ENCODE measurements around the gene MYOZ1. TPM values are rescaled to one million over a fixed set of nuclear protein-coding genes. Genes with fewer than 3 reads are reported as not detected.

Gene MYOZ1
- total RNA-seq, 2 experiments from 2014 or later, result not detected

DNA sequence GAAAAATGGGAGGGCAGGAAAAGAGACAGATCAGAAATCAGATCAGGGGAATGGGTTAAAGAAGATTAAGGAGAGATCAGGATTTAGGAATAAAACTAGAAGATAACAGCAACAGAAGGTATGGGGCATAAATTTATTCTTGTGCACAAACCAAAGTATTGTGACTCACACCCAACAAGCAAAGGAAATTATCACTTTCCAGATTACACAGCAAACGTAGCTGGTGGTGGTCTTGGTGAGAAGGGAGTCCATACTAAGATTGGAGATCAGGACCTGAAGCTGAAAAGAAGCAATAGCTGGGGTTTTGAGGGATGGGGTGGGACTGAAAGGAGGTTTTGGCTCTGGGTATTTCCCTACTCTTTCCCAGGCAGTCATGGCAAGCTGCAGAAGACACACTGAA is 3.5 kb upstream of the MYOZ1 start:
- ChIA-PET CTCF (interaction anchor here (0.8 to 12.0 kb wide), 20 partner anchors 9 to 381 kb away, joined by 3 to 152 read pairs (median 8); partner anchors contain the start of gene USP54), POLR2A (interaction anchor here (2.0 kb wide), 1 partner anchor 115 kb away, joined by 6 read pairs; no protein-coding TSS in a partner anchor)
- Mint-ChIP-seq H3K4me1 (ENCODE audit: low read depth) (peaks cover 22% of the 10 kb centered on the region), H3K27me3 (ENCODE audit: low read depth) (peaks cover 19% of the 10 kb centered on the region), H3K36me3 (ENCODE audit: low read depth) (no peaks in the 10 kb centered on the region), H3K9me3 (ENCODE audit: insufficient read depth) (no peaks in the 10 kb centered on the region), H3K27ac (no peak overlapping the region), H3K4me3 (no peak overlapping the region)
- ATAC-seq (no peak), DNase-seq (no peak)

GRCh38 chr10:73644015-73644743 is 2.9 kb upstream of the MYOZ1 start:
- no peak overlapping the region for H3K4me3 Mint-ChIP-seq

GRCh38 chr10:73643362-73643761 is 2.1 kb upstream of the MYOZ1 start:
- no peaks in the 10 kb centered on the region for H3K9me3 Mint-ChIP-seq (ENCODE audit: insufficient read depth)
- peak overlapping the region; percentile 29 for H3K27ac Mint-ChIP-seq
- peaks cover 16% of the 10 kb centered on the region for H3K27me3 Mint-ChIP-seq (ENCODE audit: low read depth)
- no peak for ATAC-seq
- H3K36me3 Mint-ChIP-seq (ENCODE audit: low read depth), result no peaks in the 10 kb centered on the region
- CTCF ChIA-PET, result interaction anchor here (0.6 to 12.0 kb wide), 50 partner anchors 8 to 396 kb away, joined by 3 to 152 read pairs (median 5); partner anchors contain the start of genes CFAP70, DNAJC9, PPP3CB and USP54
- peaks cover 22% of the 10 kb centered on the region for H3K4me1 Mint-ChIP-seq (ENCODE audit: low read depth)
- no peak overlapping the region for H3K4me3 Mint-ChIP-seq
- POLR2A ChIA-PET, result interaction anchor here (1.3 to 2.0 kb wide), 3 partner anchors 114 to 397 kb away, joined by 3 to 6 read pairs (median 4); partner anchors contain the start of gene DNAJC9
- DNase-seq, result no peak

More at GRCh38 chr10:73644015-73644743, 2.9 kb upstream of the MYOZ1 start:
- DNase-seq (peak; percentile 64), ATAC-seq (peak; percentile 66)
- peaks cover 22% of the 10 kb centered on the region for H3K4me1 Mint-ChIP-seq (ENCODE audit: low read depth)
- no peaks in the 10 kb centered on the region for H3K36me3 Mint-ChIP-seq (ENCODE audit: low read depth)
- H3K27ac Mint-ChIP-seq, result peak overlapping the region; percentile 59
- H3K9me3 Mint-ChIP-seq (ENCODE audit: insufficient read depth), result no peaks in the 10 kb centered on the region
- ChIA-PET CTCF (interaction anchor here (0.6 to 12.0 kb wide), 48 partner anchors 9 to 397 kb away, joined by 3 to 152 read pairs (median 5); partner anchors contain the start of genes CFAP70, DNAJC9, PPP3CB and USP54), POLR2A (interaction anchor here (0.5 to 2.0 kb wide), 3 partner anchors 114 to 397 kb away, joined by 3 to 6 read pairs (median 4); partner anchors contain the start of gene DNAJC9)
- peaks cover 16% of the 10 kb centered on the region for H3K27me3 Mint-ChIP-seq (ENCODE audit: low read depth)

- Mint-ChIP-seq H3K4me1 (ENCODE audit: low read depth) (peaks cover 13% of the 10 kb centered on the region), H3K4me3 (no peak overlapping the region), H3K27ac (no peak overlapping the region), H3K27me3 (ENCODE audit: low read depth) (peaks cover 11% of the 10 kb centered on the region), H3K36me3 (ENCODE audit: low read depth) (no peaks in the 10 kb centered on the region), H3K9me3 (ENCODE audit: insufficient read depth) (no peaks in the 10 kb centered on the region)
- CTCF ChIA-PET, result interaction anchor here (1.0 kb wide), 1 partner anchor 109 kb away, joined by 3 read pairs; no protein-coding TSS in a partner anchor
- POLR2A ChIA-PET, result no interaction called here
- no peak for DNase-seq
- no peak for ATAC-seq
Observed at GRCh38 chr10:73639286-73639685, 2.0 kb downstream of the MYOZ1 start.

- no peak overlapping the region for H3K27ac Mint-ChIP-seq
- no peaks in the 10 kb centered on the region for H3K36me3 Mint-ChIP-seq (ENCODE audit: low read depth)
- H3K27me3 Mint-ChIP-seq (ENCODE audit: low read depth), result peaks cover 6% of the 10 kb centered on the region
- no peak overlapping the region for H3K4me3 Mint-ChIP-seq
- DNase-seq (no peak), ATAC-seq (no peak)
- CTCF ChIA-PET, result interaction anchor here (1.9 kb wide), 1 partner anchor 8 kb away, joined by 12 read pairs; no protein-coding TSS in a partner anchor
- POLR2A ChIA-PET, result no interaction called here
- H3K4me1 Mint-ChIP-seq (ENCODE audit: low read depth), result no peaks in the 10 kb centered on the region
- H3K9me3 Mint-ChIP-seq (ENCODE audit: insufficient read depth), result no peaks in the 10 kb centered on the region
Observed at GRCh38 chr10:73635781-73636180, 5.5 kb downstream of the MYOZ1 start.

DNA sequence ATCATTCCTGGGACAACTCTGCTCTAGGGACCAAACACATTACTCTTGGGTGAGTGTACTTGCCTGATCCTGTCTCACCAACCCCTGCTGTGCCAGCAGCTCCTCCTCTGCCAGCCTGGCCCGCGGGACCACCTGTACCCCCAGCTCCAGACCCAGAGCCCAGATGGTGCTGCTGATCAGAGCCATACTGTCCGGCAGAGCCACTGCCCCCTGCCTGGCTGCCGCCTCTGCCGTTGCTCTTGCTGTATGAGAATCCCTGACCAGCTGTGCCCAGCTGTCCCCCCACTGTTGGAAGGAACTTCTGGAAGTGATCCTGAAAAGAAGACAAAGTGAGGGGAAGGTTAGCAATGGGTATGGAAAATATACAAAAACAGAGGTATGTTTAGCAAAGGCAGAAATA is 6.9 kb downstream of the MYOZ1 start:
- ChIA-PET POLR2A (no interaction called here), CTCF (interaction anchor here (1.9 kb wide), 1 partner anchor 10 kb away, joined by 12 read pairs; no protein-coding TSS in a partner anchor)
- H3K4me1 Mint-ChIP-seq (ENCODE audit: low read depth), result no peaks in the 10 kb centered on the region
- no peak for ATAC-seq
- no peak overlapping the region for H3K4me3 Mint-ChIP-seq
- H3K27me3 Mint-ChIP-seq (ENCODE audit: low read depth), result peaks cover 5% of the 10 kb centered on the region
- no peaks in the 10 kb centered on the region for H3K36me3 Mint-ChIP-seq (ENCODE audit: low read depth)
- no peak for DNase-seq
- no peak overlapping the region for H3K27ac Mint-ChIP-seq
- no peaks in the 10 kb centered on the region for H3K9me3 Mint-ChIP-seq (ENCODE audit: insufficient read depth)

DNA sequence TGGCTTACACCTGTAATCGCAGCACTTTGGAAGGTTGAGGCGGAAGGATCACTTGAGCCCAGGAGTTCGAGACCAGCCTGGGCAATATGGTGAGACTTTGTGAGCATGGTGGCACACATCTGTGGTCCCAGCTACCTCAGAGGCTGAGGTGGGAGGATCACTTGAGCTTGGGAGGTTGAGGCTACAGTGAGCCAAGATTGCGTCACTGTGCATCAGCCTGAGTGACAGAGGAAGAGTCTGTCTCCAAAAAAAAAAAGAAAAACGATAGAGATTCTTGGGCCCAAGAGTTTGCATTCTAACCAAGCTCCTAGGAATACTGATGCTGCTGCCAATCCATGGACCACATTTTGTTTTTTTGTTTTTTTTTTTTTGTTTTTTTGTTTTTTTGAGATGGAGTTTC is 12.1 kb downstream of the MYOZ1 start:
- ChIA-PET POLR2A (no interaction called here), CTCF (interaction anchor here (1.0 to 3.9 kb wide), 2 partner anchors 14 to 100 kb away, joined by 3 to 20 read pairs; no protein-coding TSS in a partner anchor)
- ATAC-seq (no peak), DNase-seq (no peak)
- no peaks in the 10 kb centered on the region for H3K9me3 Mint-ChIP-seq (ENCODE audit: insufficient read depth)
- peaks cover 3% of the 10 kb centered on the region for H3K36me3 Mint-ChIP-seq (ENCODE audit: low read depth)
- H3K27ac Mint-ChIP-seq, result no peak overlapping the region
- no peaks in the 10 kb centered on the region for H3K27me3 Mint-ChIP-seq (ENCODE audit: low read depth)
- H3K4me1 Mint-ChIP-seq (ENCODE audit: low read depth), result peaks cover 26% of the 10 kb centered on the region
- H3K4me3 Mint-ChIP-seq, result no peak overlapping the region

- ChIA-PET POLR2A (no interaction called here), CTCF (interaction anchor here (1.0 to 3.9 kb wide), 3 partner anchors 15 to 114 kb away, joined by 3 to 20 read pairs (median 3); no protein-coding TSS in a partner anchor)
- Mint-ChIP-seq H3K9me3 (ENCODE audit: insufficient read depth) (no peaks in the 10 kb centered on the region), H3K27me3 (ENCODE audit: low read depth) (no peaks in the 10 kb centered on the region), H3K4me3 (no peak overlapping the region), H3K27ac (no peak overlapping the region), H3K4me1 (ENCODE audit: low read depth) (peaks cover 26% of the 10 kb centered on the region), H3K36me3 (ENCODE audit: low read depth) (peaks cover 3% of the 10 kb centered on the region)
- no peak for DNase-seq
- ATAC-seq, result no peak
Observed at GRCh38 chr10:73628405-73628804, 12.9 kb downstream of the MYOZ1 start.

- no peak overlapping the region for H3K27ac Mint-ChIP-seq
- H3K9me3 Mint-ChIP-seq (ENCODE audit: insufficient read depth), result no peaks in the 10 kb centered on the region
- peak overlapping the region; percentile 88 for H3K4me3 Mint-ChIP-seq
- peaks cover 26% of the 10 kb centered on the region for H3K4me1 Mint-ChIP-seq (ENCODE audit: low read depth)
- DNase-seq (no peak), ATAC-seq (no peak)
- ChIA-PET CTCF (interaction anchor here (1.0 to 3.9 kb wide), 3 partner anchors 16 to 364 kb away, joined by 3 to 20 read pairs (median 3); no protein-coding TSS in a partner anchor), POLR2A (interaction anchor here (0.7 kb wide), 1 partner anchor 380 kb away, joined by 7 read pairs; no protein-coding TSS in a partner anchor)
- H3K36me3 Mint-ChIP-seq (ENCODE audit: low read depth), result peaks cover 3% of the 10 kb centered on the region
- no peaks in the 10 kb centered on the region for H3K27me3 Mint-ChIP-seq (ENCODE audit: low read depth)
Observed at GRCh38 chr10:73627300-73627699, 14.0 kb downstream of the MYOZ1 start.

- ChIA-PET POLR2A (interaction anchor here (0.8 to 1.2 kb wide), 7 partner anchors 17 to 530 kb away, joined by 3 to 4 read pairs (median 4); partner anchors contain the start of genes ADK, AP3M1, DNAJC9 and USP54), CTCF (interaction anchor here (0.8 to 3.9 kb wide), 7 partner anchors 17 to 380 kb away, joined by 3 to 20 read pairs (median 3); partner anchors contain the start of genes PPP3CB and USP54)
- peaks cover 26% of the 10 kb centered on the region for H3K4me1 Mint-ChIP-seq (ENCODE audit: low read depth)
- peaks cover 3% of the 10 kb centered on the region for H3K36me3 Mint-ChIP-seq (ENCODE audit: low read depth)
- peak overlapping the region; percentile 88 for H3K4me3 Mint-ChIP-seq
- ATAC-seq, result peak; percentile 92
- peak; percentile 96 for DNase-seq
- H3K27me3 Mint-ChIP-seq (ENCODE audit: low read depth), result no peaks in the 10 kb centered on the region
- no peaks in the 10 kb centered on the region for H3K9me3 Mint-ChIP-seq (ENCODE audit: insufficient read depth)
- peak overlapping the region; percentile 91 for H3K27ac Mint-ChIP-seq
Observed at GRCh38 chr10:73625884-73626752, 15.2 kb downstream of the MYOZ1 start.
